Effector CD8-positive, alpha-beta T cell (primary cell): ENCODE results near the gene KRT1.

Experiments used
- DNase-seq: peaks from one replicate; lab custom pipeline; 2025; lab: John Stamatoyannopoulos, UW

Gene KRT1

GRCh38 chr12:52634266-52635056 is 45.7 kb downstream of the KRT1 start:
- DNase-seq = no peak

DNA sequence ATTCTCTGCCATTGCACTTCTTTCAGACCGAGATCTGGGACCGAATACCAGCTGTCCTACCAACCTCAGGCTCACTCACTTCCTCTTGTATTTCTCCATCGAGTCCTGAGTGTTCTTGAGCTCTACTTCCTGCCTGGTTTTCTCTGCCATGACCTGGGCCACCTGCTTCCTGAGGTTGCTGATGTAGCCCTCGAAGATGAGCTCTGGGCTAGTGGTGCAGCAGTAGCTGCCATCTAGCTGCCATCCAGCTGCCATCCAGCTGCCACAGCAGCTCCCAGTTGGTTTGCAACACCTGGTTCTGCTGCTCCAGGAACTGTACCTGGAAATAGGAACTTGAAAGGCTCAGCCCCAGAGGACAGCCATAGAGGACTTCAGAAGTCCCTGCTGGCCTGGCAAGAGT is 46.8 kb downstream of the KRT1 start:
- DNase-seq = no peak

DNA sequence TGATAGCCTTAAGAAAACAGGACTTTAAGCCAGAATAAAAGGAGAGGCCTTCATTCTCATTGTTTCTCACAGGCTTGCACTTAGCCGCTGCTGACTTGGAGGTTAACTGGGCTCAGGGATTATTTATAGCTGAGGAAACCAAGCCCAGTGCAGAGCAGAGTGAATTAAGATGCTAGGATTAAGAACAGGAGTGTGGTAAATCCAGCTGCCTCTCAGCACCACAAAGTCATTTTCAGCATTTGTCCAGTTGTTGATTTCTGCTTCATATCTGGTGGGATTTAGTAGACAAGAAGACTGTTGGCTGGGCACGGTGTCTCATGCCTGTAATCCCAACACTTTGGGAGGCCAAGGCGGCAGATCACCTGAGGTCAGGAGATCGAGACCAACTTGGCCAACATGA is 47.6 kb downstream of the KRT1 start:
- DNase-seq = no peak

GRCh38 chr12:52631676-52632459 is 48.3 kb downstream of the KRT1 start:
- no peak for DNase-seq

DNA sequence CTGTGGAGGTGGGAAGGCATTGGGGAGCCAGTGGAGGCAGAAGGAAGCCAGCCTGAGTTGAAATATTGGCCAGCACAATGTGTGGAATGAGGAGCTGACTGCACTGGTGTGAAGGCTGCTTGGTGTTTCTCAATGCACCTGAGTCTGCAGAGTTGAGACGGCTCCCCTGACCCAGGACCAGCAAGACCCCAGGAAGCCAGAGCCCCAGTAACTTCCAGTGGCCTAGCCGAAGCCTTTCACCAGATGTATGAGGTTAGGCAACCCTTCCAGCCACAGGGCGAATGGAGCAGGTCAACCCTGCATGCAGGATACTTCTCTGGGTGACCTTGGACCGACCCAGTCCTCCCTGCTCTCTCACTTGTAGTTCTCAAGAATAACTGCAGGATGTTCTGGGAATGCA is 48.9 kb downstream of the KRT1 start:
- DNase-seq = no peak

DNA sequence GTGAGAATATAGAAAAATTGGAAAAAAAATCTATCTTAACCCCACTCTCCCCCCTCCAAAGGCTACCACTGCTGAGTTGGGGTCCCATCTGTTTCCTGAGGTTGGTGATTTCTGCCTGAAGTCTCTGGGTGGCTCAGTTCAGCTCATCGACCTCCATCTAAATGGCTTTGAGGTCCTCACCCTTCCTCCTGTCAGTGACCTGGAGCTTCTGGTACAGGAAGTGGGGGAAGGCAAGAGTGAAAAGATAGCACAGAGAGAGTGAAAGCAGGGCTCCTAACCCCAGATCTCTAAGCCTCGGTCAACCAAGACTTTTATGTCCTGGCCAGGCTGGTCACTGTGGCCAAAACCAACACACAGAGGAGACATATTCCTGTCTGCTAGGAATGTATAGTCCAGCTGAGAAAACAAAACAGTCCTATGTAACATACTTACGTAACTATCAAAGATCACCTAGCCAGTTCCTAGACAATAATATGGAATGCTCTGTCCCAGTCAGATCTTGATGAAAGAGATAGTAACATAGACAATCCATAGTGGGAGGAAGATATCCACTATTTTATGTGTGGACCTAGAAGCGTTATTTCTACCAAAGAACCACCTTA is 49.5 kb downstream of the KRT1 start:
- no peak for DNase-seq

DNA sequence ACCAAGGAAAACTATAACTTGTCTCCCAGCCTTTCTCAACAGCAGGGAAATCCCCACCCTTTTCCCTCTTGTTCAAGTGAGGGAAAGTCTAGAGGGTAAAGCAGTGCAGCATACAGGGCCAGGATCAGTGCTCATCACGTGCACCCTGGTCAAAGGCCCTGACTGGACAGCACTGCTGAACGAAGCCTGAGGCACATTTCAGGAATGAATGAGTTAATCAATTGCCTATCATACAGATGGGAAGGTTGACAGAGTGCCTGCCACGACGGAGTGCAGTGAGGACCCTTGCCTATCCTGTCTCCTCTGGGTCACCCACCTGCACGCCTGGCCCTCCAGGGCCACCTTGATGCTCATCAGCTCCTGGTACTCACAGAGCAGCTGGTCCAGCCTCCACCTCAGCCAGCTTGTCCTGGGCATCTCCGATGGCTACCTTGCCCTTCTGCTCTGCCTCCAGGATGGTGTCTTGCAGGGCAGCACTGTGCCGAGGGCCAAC is 50.2 kb downstream of the KRT1 start:
- no peak for DNase-seq

GRCh38 chr12:52629281-52630007 is 50.8 kb downstream of the KRT1 start:
- DNase-seq = no peak

DNA sequence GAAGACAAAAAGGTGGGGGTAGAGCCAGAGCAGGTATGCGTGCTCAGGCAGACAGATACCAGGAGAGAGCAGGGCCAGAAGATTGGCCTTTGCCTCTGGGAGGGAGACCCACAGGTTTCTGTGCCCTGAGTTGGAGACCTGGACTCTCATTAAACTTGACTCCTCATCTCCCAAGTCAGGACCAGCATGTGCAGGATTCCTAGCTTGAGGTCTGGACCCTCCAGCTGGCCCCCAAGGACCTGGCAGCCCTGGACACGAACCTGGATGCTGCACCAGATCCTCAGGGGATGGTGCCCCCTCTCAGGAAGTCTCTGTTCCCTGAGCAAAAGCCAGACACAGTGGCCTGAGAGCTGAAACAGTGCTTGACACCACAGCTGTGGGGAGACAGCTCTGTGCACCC is 51.4 kb downstream of the KRT1 start:
- DNase-seq = no peak

DNA sequence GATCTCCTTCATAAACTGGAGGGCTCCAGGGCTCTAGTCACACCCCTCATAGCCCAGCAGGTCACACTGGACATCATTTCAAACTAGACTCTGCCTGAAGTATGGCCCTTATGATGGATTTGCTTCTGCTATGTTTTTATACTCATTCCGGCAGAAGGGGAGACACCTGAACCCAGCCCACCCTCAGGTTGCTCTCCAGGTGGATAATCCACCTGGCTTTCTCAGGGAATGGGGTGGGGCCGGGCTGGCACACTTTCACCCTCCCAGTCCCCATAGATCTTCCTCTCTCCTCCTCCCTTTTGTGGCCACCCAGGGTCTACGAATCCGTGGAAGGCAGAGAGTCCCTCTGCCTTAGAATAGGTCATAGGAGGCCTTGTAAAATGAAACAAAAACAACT is 52.1 kb downstream of the KRT1 start:
- no peak for DNase-seq

GRCh38 chr12:52627395-52628110 is 52.7 kb downstream of the KRT1 start:
- no peak for DNase-seq
